NB4 (cell line): ENCODE measurements around the gene AOC2.
"Not testable (repeated sequence)": the region's sequence is repeated elsewhere in the genome, so short reads cannot be mapped to it uniquely, and the experiment has no call there.

Experiments
- DNase-seq: peaks from one replicate; pipeline ENCODE4 v3.0.0; 2010; ENCODE audit warnings: low read depth
- H3K4me3 ChIP-seq: one replicate; pipeline ENCODE4 v1.5.1; 2011; ENCODE audit warnings: mild to moderate bottlenecking, low read depth, low read length, moderate library complexity
- MYC ChIP-seq: IDR thresholded peaks from 2 replicates; pipeline ENCODE4 v1.6.1; 2011; ENCODE audit warnings: low read depth, low read length
- POLR2A ChIP-seq: IDR thresholded peaks from 2 replicates; pipeline ENCODE4 v1.6.1; 2011; ENCODE audit warnings: mild to moderate bottlenecking; ENCODE audit not compliant: insufficient read length; ENCODE audit errors: extremely low read depth
- TF ChIP-seq, protein P1 (sequence below): IDR thresholded peaks from 2 replicates; pipeline ENCODE4 v1.6.1; 2011; ENCODE audit warnings: low read depth, low read length
- TF ChIP-seq, protein P2 (sequence below): IDR thresholded peaks from one replicate; pipeline ENCODE4 v1.5.1; 2012; ENCODE audit warnings: low read depth, low read length

The AOC2 gene

DNA sequence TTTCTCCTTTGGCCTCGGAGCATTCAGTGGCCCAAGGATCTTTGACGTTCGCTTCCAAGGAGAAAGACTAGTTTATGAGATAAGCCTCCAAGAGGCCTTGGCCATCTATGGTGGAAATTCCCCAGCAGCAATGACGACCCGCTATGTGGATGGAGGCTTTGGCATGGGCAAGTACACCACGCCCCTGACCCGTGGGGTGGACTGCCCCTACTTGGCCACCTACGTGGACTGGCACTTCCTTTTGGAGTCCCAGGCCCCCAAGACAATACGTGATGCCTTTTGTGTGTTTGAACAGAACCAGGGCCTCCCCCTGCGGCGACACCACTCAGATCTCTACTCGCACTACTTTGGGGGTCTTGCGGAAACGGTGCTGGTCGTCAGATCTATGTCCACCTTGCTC, 8.0 kb downstream of the AOC2 start:
- DNase-seq = no peak
- TF ChIP-seq MYC (no peak), POLR2A (no peak)
- TF ChIP-seq, protein P1, sequence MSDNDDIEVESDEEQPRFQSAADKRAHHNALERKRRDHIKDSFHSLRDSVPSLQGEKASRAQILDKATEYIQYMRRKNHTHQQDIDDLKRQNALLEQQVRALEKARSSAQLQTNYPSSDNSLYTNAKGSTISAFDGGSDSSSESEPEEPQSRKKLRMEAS = no peak
- TF ChIP-seq, protein P2, sequence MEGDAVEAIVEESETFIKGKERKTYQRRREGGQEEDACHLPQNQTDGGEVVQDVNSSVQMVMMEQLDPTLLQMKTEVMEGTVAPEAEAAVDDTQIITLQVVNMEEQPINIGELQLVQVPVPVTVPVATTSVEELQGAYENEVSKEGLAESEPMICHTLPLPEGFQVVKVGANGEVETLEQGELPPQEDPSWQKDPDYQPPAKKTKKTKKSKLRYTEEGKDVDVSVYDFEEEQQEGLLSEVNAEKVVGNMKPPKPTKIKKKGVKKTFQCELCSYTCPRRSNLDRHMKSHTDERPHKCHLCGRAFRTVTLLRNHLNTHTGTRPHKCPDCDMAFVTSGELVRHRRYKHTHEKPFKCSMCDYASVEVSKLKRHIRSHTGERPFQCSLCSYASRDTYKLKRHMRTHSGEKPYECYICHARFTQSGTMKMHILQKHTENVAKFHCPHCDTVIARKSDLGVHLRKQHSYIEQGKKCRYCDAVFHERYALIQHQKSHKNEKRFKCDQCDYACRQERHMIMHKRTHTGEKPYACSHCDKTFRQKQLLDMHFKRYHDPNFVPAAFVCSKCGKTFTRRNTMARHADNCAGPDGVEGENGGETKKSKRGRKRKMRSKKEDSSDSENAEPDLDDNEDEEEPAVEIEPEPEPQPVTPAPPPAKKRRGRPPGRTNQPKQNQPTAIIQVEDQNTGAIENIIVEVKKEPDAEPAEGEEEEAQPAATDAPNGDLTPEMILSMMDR = no peak
- no peak overlapping the region for H3K4me3 ChIP-seq

DNA sequence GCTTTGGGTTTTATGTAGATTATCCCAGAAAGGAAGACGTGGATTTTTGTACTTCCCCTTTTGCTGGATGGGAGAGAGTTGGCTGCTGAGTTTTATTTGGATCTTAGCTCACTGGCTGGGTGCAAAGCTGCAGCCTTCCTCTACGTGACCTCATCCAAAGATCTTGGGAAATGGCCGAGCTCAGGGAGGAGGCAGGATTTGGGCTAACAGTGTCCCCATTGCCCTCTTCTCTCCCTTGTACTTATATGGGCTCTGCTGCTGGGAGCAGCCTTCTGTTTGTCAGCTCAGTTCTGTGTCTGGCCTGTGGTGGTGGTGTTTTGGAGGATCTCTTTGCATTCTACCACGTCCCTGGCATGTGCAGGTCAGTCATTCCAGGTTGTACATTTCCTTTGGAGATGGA, 8.6 kb downstream of the AOC2 start:
- DNase-seq = no peak
- TF ChIP-seq MYC (no peak), POLR2A (no peak)
- TF ChIP-seq, protein P1 = no peak
- TF ChIP-seq, protein P2 = no peak
- H3K4me3 ChIP-seq = no peak overlapping the region

DNA sequence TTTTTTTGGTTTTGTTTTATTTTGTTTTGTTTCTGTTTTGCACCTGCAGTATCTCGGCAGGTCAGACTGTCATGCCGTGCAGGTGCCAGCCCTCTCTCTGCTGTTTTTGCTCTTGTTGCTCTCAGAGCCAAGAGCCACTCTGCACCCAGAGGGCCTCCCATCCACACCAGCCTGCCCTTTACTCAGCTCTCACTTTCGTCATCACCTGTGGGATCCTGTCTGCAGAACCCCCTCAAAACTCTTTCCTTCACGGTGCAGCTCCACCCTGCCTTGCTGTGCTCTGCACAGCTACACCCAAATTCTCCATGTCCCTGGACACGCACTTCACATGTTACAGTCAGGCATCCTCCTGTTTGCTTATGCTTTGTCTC, 9.2 kb downstream of the AOC2 start:
- TF ChIP-seq MYC (no peak), POLR2A (no peak)
- TF ChIP-seq, protein P2 = no peak
- TF ChIP-seq, protein P1 = no peak

DNA sequence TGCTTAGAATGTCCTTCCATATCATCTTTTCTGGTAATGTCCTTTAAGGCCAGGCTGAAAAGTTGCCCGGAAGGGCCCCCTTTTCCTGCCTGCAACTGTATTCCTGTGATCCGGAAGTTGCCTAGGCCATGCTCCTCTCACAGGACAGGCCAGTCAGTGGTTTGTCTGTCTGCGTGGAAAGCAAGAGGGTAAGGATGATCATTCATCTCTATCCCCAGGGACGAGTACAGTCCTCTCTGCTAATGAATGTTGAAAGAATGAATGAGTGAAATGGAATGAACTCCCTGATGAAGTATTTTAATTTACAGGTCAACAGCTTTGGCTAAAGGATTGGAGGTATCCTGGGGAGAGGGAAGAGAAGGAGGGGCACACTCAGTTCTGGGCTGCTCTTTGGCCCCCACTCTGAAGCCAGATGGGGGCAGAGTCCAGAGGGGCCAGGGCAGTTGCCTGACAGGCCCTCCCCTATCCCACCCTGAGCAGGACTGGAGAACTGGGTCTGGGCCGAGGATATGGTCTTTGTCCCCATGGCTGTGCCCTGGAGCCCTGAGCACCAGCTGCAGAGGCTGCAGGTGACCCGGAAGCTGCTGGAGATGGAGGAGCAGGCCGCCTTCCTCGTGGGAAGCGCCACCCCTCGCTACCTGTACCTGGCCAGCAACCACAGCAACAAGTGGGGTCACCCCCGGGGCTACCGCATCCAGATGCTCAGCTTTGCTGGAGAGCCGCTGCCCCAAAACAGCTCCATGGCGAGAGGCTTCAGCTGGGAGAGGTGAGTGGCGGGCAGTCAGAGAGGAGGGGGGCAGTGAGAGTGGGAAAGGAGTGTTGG, 9.8 kb downstream of the AOC2 start:
- no peak overlapping the region for H3K4me3 ChIP-seq
- DNase-seq = no peak
- TF ChIP-seq, protein P1 = no peak
- TF ChIP-seq POLR2A (no peak), MYC (no peak)
- TF ChIP-seq, protein P2 = no peak

More for the DNA sequence above, 9.2 kb downstream of the AOC2 start:
- no peak overlapping the region for H3K4me3 ChIP-seq
- no peak for DNase-seq

DNA sequence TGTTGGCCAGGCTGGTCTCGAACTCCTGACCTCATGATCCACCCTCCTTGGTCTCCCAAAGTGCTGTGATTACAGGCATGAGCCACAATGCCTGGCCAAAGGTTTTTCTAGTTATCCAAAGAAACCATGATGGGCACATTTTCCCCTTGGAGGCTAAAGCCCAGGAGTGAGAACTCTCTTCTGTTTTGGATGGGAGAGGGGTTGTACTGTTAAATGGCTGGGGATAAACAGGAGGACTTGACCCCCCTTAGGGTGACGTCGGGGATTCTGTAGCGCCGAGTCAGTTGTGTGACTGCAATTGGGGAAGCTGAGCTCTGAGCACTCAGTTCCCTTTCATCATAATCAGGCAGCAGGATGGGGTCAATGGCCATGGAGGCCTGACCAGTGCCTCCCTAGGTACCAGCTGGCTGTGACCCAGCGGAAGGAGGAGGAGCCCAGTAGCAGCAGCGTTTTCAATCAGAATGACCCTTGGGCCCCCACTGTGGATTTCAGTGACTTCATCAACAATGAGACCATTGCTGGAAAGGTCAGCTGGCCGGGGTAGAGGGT, 10.7 kb downstream of the AOC2 start:
- DNase-seq = no peak
- H3K4me3 ChIP-seq = no peak overlapping the region
- TF ChIP-seq MYC (no peak), POLR2A (no peak)
- TF ChIP-seq, protein P1 = no peak
- TF ChIP-seq, protein P2 = no peak

DNA sequence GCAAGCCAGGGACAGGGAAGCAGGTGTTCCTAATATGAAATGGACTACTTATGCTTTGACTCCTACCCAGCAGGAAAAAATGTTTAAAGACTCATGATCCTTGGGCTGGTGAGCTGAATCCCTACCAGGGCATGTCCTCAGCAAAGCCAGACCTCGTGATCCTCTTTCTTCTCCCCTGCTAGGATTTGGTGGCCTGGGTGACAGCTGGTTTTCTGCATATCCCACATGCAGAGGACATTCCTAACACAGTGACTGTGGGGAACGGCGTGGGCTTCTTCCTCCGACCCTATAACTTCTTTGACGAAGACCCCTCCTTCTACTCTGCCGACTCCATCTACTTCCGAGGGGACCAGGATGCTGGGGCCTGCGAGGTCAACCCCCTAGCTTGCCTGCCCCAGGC, 11.7 kb downstream of the AOC2 start:
- not testable (repeated sequence) for H3K4me3 ChIP-seq, DNase-seq

DNA sequence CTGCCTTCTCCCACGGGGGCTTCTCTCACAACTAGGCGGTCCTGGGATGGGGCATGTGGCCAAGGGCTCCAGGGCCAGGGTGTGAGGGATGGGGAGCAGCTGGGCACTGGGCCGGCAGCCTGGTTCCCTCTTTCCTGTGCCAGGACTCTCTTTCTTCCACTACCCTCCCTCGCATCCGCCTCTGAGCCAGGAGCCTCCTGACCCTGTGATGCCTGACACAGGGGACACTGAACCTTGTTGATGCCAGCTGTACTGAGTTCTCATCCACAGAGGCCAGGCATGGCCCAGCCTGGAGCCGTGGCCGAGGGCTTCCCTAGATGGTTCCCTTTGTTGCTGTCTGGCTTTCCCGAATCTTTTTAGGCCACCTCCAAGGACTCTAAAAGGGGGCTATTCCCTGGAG, 12.1 kb downstream of the AOC2 start:
- DNase-seq, H3K4me3 ChIP-seq: not testable (repeated sequence)
